Naive B cell (primary cell): ENCODE results near the gene HSD11B2. TPM values are rescaled to one million over a fixed set of nuclear protein-coding genes. Genes with fewer than 3 reads are reported as not detected.

ENCODE experiments used
- ATAC-seq, 2 donors: fragments of 150-1000 bp; cut with Tn5 transposase; 2 replicates each; pipeline ENCODE4 v1.10.0; 2021; ENCODE audit warnings: low read depth in 2 of 2, mild to moderate bottlenecking in 2 of 2, moderate library complexity in 2 of 2
- DNase-seq: peaks from one replicate; pipeline ENCODE4 v3.0.0; 2022
- H3K27ac Mint-ChIP-seq, 6 donors: one replicate each; pipeline ENCODE4 v1.8.0; 2020 to 2022; ENCODE audit warnings: mild to moderate bottlenecking in 6 of 6, mixed read lengths in 6 of 6, moderate library complexity in 5 of 6, inconsistent platforms in 2 of 6
- H3K27me3 Mint-ChIP-seq, 3 donors: one replicate each; pipeline ENCODE4 v1.8.0; 2021 to 2022; ENCODE audit warnings: mixed read lengths in 3 of 3, mild to moderate bottlenecking in 1 of 3
- H3K36me3 Mint-ChIP-seq, 2 donors: one replicate each; pipeline ENCODE4 v1.8.0; 2020 to 2022; ENCODE audit warnings: mixed read lengths in 2 of 2, inconsistent platforms in 1 of 2, mild to moderate bottlenecking in 1 of 2
- H3K4me1 Mint-ChIP-seq, 3 donors: one replicate each; pipeline ENCODE4 v1.8.0; 2020 to 2022; ENCODE audit warnings: mixed read lengths in 3 of 3, inconsistent platforms in 1 of 3, mild to moderate bottlenecking in 1 of 3, moderate library complexity in 1 of 3
- H3K4me3 Mint-ChIP-seq, 8 donors: one replicate each; pipeline ENCODE4 v1.8.0; 2020 to 2022; ENCODE audit warnings: mild to moderate bottlenecking in 8 of 8, mixed read lengths in 8 of 8, moderate library complexity in 8 of 8, inconsistent platforms in 2 of 8
- H3K9me3 Mint-ChIP-seq, 7 donors: one replicate each; pipeline ENCODE4 v1.8.0; 2020 to 2022; ENCODE audit warnings: mixed read lengths in 7 of 7, mild to moderate bottlenecking in 5 of 7, inconsistent platforms in 2 of 7, moderate library complexity in 1 of 7
- polyA plus RNA-seq, 6 donors: library from polyadenylated mRNA; unstranded; fragments of 300-500 nt; fragmentation: Illumina TruSeq; gene quantifications; one replicate each; pipeline ENCODE4 v1.2.3, GENCODE V29; 2021; ENCODE audit warnings: low read depth in 6 of 6

Gene HSD11B2
- not detected for polyA plus RNA-seq

DNA sequence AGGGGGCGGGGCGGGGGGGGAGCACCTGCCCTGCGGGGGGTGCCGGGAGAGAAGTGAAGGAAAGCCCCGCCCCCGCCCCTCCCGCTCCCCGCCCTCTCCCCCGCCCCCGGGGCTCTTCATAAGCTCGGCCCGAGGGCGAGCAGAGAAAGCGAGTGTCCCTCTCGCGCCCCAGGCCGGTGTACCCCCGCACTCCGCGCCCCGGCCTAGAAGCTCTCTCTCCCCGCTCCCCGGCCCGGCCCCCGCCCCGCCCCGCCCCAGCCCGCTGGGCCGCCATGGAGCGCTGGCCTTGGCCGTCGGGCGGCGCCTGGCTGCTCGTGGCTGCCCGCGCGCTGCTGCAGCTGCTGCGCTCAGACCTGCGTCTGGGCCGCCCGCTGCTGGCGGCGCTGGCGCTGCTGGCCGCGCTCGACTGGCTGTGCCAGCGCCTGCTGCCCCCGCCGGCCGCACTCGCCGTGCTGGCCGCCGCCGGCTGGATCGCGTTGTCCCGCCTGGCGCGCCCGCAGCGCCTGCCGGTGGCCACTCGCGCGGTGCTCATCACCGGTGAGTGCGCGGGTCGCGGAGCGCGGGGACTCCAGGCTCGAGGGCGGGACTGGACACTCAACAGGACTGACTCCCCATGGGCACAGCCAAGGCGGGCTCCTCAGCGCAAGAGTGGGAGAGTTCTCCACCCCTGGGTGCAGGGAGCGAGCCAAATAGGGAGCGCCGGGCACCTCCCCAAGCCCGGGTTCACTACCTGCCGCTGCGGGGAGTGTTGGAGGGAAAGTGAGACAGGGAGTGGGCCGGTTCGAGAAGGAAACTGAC, at the start of gene HSD11B2:
Gene HSD11B2 (plus strand): TSS at position 145 of the 798 bp plus-strand sequence. CDS start 128 bp downstream, at position 273.
- DNase-seq (no peak), ATAC-seq (peak; percentile 32 to 43)
- Mint-ChIP-seq H3K36me3 (no peaks in the 10 kb centered on the region), H3K27me3 (peaks cover 29 to 47% (median 34%) of the 10 kb centered on the region in 3 donors), H3K4me3 (peak within 1 kb of the TSS; percentile 78 to 92 (median 86)), H3K27ac (peak within 1 kb of the TSS in 1 of 6 donors; percentile 83), H3K9me3 (no peaks in the 10 kb centered on the region), H3K4me1 (peaks cover 35 to 49% (median 46%) of the 10 kb centered on the region in 3 donors)

DNA sequence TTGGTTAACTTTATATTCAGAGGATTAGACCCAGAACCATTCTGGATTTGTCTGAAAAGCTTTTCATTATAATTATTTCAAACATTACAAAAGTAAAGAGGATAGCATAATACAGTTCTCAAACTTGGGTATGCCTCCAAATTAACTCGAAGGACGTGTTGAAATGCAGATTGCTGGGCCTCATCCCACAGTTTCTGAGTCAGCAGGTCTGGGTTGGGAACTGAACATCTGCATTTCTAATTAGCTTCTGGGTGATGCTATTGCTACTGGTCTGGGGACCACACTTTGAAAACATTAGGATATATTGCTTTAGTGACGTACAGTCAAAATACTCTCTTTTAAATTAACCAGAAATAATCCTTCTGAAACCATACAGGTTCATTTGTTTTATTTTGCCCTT, 47.6 kb upstream of the HSD11B2 start:
- H3K4me3 Mint-ChIP-seq, result no peak overlapping the region
- no peaks in the 10 kb centered on the region for H3K36me3 Mint-ChIP-seq
- H3K27me3 Mint-ChIP-seq, result peaks cover 0 to 3% (median 0%) of the 10 kb centered on the region in 3 donors
- DNase-seq (no peak), ATAC-seq (no peak)
- H3K4me1 Mint-ChIP-seq, result no peaks in the 10 kb centered on the region
- peak overlapping the region in 1 of 6 donors; percentile 71 for H3K27ac Mint-ChIP-seq
- H3K9me3 Mint-ChIP-seq, result no peaks in the 10 kb centered on the region

DNA sequence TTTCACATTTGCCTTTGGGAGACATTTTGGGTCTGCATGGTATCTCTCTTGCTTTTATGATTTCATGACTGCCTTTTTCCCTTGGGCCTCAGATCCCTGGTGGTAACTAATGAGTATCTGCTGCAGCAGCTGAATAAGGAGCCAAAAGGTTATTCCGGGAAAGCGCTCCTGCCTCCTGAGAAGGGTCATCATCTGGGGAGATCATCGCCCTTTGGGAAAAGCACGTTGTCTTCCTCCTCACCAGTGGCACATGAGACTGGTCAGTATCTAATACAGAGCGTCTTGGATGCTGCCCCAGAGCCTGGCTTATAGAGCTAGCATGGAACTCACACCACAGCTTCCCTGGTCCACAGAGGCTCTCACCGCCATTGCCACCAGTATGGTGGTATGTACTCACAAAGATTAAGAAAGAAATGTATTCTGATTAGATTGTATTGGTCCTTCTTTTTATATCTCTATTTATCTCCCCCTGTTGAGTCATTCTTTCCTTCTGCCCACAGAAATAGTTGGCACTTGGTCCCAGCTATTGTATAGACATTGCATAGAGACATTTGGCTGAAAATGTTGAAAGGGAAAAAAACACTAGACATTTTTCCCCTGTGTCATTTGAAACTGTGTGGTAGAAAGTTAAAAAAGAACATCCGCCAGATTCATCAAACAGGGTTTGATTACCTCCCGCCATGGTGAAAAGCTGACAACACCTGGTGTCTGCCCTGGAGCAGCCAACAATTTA, 46.0 kb upstream of the HSD11B2 start:
- H3K9me3 Mint-ChIP-seq, result no peaks in the 10 kb centered on the region
- no peaks in the 10 kb centered on the region for H3K36me3 Mint-ChIP-seq
- DNase-seq, result no peak
- no peak overlapping the region for H3K4me3 Mint-ChIP-seq
- no peak overlapping the region for H3K27ac Mint-ChIP-seq
- no peak for ATAC-seq
- H3K27me3 Mint-ChIP-seq, result peaks cover 0 to 3% (median 0%) of the 10 kb centered on the region in 3 donors
- H3K4me1 Mint-ChIP-seq, result peaks cover 0 to 4% (median 3%) of the 10 kb centered on the region in 3 donors

GRCh38 chr16:67386861-67387455, 44.0 kb upstream of the HSD11B2 start:
- no peak overlapping the region for H3K4me3 Mint-ChIP-seq
- no peaks in the 10 kb centered on the region for H3K9me3 Mint-ChIP-seq
- no peak for DNase-seq
- H3K27me3 Mint-ChIP-seq, result peaks cover 3 to 18% (median 9%) of the 10 kb centered on the region in 3 donors
- no peak overlapping the region for H3K27ac Mint-ChIP-seq
- ATAC-seq, result no peak
- peaks cover 11 to 19% (median 13%) of the 10 kb centered on the region in 3 donors for H3K4me1 Mint-ChIP-seq
- H3K36me3 Mint-ChIP-seq, result no peaks in the 10 kb centered on the region

- Mint-ChIP-seq H3K9me3 (no peaks in the 10 kb centered on the region), H3K4me3 (no peak overlapping the region), H3K27ac (no peak overlapping the region), H3K36me3 (no peaks in the 10 kb centered on the region), H3K27me3 (peaks cover 9 to 24% (median 15%) of the 10 kb centered on the region in 3 donors), H3K4me1 (peaks cover 15 to 23% (median 16%) of the 10 kb centered on the region in 3 donors)
- ATAC-seq (no peak), DNase-seq (no peak)
Measured at GRCh38 chr16:67387479-67388079, 43.3 kb upstream of the HSD11B2 start.

DNA sequence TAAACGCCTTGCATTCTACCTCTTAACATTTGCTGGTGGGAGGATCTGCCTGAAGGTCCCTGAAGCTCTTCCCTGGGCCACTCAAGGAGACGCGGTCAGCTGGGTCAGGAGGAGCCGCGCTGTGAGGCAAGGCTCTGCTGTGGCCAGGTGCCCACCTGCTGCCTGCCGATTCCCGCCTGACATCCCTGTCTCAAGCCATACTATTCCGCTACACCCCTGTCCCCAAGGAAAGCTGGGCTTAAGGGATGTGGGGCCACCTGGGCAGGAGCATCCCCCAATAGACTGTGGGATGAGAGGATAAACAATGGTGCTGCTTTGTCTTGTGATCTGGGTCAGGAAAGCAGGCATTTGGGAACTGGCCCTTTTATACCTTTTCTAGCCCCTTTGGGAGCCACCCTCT, 42.7 kb upstream of the HSD11B2 start:
- DNase-seq (no peak), ATAC-seq (no peak)
- Mint-ChIP-seq H3K4me3 (no peak overlapping the region), H3K27me3 (peaks cover 10 to 29% (median 19%) of the 10 kb centered on the region in 3 donors), H3K4me1 (peaks cover 15 to 24% (median 19%) of the 10 kb centered on the region in 3 donors), H3K36me3 (no peaks in the 10 kb centered on the region), H3K27ac (peak overlapping the region in 1 of 6 donors; percentile 51), H3K9me3 (no peaks in the 10 kb centered on the region)

DNA sequence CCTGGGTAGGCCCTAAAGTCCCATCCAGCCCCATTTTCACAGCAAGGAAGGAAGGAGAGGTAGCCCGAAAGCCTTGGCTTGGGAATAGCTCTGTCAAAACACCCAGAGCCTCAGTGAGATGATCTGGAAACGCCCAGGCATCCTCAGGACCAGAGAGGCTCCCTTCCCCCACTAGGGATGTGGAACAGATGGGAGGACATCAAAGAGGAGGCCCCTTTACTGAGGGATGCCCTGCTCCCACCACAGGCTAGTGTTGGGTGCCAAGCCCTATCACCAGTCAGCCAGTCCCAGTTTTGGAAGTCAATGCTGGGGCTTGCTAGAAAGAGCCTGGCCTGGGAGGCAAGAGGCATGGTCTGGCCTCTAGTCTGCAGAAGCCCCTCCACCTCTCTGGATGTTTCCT, 42.3 kb upstream of the HSD11B2 start:
- peaks cover 15 to 24% (median 21%) of the 10 kb centered on the region in 3 donors for H3K4me1 Mint-ChIP-seq
- H3K9me3 Mint-ChIP-seq, result no peaks in the 10 kb centered on the region
- H3K36me3 Mint-ChIP-seq, result no peaks in the 10 kb centered on the region
- no peak for ATAC-seq
- H3K4me3 Mint-ChIP-seq, result no peak overlapping the region
- H3K27me3 Mint-ChIP-seq, result peaks cover 10 to 32% (median 19%) of the 10 kb centered on the region in 3 donors
- DNase-seq, result no peak
- H3K27ac Mint-ChIP-seq, result peak overlapping the region in 1 of 6 donors; percentile 51

GRCh38 chr16:67389911-67390815, 40.8 kb upstream of the HSD11B2 start:
- H3K27ac Mint-ChIP-seq, result peak overlapping the region in 4 of 6 donors; percentile 64 to 95 (median 74)
- peaks cover 22 to 34% (median 33%) of the 10 kb centered on the region in 3 donors for H3K4me1 Mint-ChIP-seq
- peak overlapping the region in 3 of 8 donors; percentile 10 to 67 (median 31) for H3K4me3 Mint-ChIP-seq
- no peak for DNase-seq
- peaks cover 13 to 48% (median 33%) of the 10 kb centered on the region in 3 donors for H3K27me3 Mint-ChIP-seq
- ATAC-seq, result peak; percentile 25 to 28
- no peaks in the 10 kb centered on the region for H3K36me3 Mint-ChIP-seq
- H3K9me3 Mint-ChIP-seq, result no peaks in the 10 kb centered on the region

DNA sequence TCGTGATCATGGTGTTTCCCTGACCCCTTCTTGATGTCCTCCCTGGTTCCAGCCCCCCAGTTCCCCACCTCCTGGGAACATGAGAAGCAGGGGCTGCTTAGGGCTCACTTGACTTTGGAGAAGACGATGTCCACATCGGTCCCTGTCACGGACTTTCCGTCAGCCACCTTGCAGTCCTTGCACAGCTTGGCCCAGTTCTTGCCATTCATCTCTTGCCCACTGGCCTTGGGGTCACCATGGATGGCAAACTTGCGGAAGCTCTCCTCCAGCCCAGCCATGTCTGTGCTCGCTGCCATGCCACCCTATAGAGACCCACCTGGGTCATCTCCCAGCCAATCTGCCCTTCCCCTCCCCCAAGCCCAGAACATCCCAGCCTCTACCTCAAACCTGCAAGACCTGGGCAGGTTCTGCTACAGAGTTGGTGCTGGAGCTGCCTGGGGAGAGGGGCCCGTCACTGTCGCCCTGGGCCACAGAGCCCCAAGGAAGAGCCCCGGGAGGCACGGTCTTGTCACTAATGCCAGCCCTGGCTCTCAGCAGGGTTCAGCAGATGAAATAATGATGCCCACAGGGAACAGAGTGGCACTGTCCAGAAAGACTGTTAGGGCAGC, 40.0 kb upstream of the HSD11B2 start:
- no peaks in the 10 kb centered on the region for H3K9me3 Mint-ChIP-seq
- H3K4me3 Mint-ChIP-seq, result no peak overlapping the region
- peaks cover 22 to 35% (median 33%) of the 10 kb centered on the region in 3 donors for H3K4me1 Mint-ChIP-seq
- ATAC-seq (no peak), DNase-seq (no peak)
- H3K27ac Mint-ChIP-seq, result peak overlapping the region in 3 of 6 donors; percentile 33 to 78 (median 75)
- H3K36me3 Mint-ChIP-seq, result no peaks in the 10 kb centered on the region
- peaks cover 16 to 55% (median 41%) of the 10 kb centered on the region in 3 donors for H3K27me3 Mint-ChIP-seq

GRCh38 chr16:67391424-67392300, 39.3 kb upstream of the HSD11B2 start:
- peak overlapping the region in 4 of 6 donors; percentile 33 to 71 (median 42) for H3K27ac Mint-ChIP-seq
- peaks cover 22 to 35% (median 33%) of the 10 kb centered on the region in 3 donors for H3K4me1 Mint-ChIP-seq
- peaks cover 16 to 56% (median 41%) of the 10 kb centered on the region in 3 donors for H3K27me3 Mint-ChIP-seq
- H3K36me3 Mint-ChIP-seq, result no peaks in the 10 kb centered on the region
- H3K4me3 Mint-ChIP-seq, result peak overlapping the region in 7 of 8 donors; percentile 15 to 76 (median 42)
- DNase-seq, result no peak
- H3K9me3 Mint-ChIP-seq, result no peaks in the 10 kb centered on the region
- ATAC-seq, result no peak
